Cerebellar cortex (tissue), 1 donor: ENCODE data around the gene FADS3.

Source experiments
- DNase-seq: peaks from one replicate; pipeline ENCODE4 v3.0.0-alpha.2; 2015; ENCODE audit warnings: low spot score

The FADS3 gene, protein sequence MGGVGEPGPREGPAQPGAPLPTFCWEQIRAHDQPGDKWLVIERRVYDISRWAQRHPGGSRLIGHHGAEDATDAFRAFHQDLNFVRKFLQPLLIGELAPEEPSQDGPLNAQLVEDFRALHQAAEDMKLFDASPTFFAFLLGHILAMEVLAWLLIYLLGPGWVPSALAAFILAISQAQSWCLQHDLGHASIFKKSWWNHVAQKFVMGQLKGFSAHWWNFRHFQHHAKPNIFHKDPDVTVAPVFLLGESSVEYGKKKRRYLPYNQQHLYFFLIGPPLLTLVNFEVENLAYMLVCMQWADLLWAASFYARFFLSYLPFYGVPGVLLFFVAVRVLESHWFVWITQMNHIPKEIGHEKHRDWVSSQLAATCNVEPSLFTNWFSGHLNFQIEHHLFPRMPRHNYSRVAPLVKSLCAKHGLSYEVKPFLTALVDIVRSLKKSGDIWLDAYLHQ

GRCh38 chr11:61891331-61892084 is at the start of gene FADS3:
Gene FADS3 (minus strand): TSS chr11:61891545. CDS start chr11:61891381, 164 bp downstream.
- peak; percentile 63 for DNase-seq

DNA sequence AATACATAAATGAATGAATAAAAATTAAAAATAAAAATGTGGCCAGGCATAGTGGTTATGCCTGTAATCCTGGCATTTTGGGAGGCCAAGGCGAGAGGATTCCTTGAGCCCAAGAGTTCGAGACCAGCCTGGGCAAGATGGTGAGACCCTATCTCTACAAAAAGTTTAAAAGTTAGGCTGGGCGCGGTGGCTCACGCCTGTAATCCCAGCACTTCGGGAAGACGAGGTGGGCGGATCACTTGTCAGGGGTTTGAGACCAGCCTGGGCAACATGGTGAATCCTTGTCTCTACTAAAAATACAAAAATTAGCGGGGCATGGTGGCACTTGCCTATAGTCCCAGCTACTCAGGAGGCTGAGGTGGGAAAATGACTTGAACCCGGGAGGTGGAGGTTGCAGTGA is 49.1 kb upstream of the FADS3 start:
- no peak for DNase-seq

DNA sequence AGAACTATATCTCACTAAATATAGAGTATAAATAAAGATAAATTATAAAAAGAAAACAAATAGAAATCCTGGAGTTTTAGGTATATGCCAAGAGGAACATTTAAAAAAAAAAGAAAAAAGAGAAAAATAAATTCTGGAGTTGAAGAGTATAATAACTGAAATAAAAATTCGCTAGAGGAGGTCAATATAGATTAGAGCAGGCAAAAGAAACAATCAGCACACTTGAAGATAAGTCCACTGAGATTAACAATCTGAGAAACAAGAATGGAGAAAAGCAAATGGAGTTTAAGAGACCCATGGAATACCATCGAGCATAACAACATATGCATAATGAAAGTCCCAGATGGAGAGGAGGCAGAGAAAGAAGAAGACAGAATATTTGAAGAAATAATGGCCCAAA is 44.5 kb upstream of the FADS3 start:
- DNase-seq, result no peak

DNA sequence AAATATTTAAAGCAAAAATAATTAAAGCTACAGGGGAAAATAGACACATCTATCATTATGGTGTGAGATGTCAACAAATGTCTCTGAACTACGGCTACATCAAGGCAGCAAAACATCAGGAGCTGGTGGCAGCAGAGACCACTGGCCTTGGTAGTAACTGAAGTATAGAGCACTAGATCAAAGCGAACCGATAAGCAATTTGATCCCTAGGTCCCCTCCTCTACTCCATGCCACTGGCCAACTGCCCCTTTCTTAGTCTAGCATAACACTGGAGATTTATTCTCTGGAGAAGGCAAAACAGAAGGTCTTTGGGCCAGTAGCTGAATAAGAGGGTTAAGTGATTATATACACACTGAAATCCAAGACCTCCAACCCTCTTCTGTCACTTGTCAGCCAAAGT is 39.6 kb upstream of the FADS3 start:
- no peak for DNase-seq

DNA sequence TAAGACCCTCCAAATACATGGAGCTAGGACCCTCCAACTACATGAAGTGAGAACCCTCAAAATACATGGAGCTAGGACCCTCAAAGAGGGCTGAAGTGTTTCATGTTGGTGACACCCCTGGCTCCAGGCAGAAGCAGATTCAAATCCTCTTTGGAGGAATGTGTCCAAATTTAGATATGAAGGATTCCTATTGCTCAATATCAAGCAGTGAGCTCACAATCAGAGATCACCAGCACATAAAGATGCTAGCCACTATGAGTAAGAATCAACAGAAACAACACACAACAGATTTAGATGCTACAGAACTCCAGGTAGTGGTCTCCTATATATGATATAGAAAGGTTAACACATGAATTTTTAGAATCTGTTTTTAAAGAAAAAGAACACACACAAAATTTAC is 37.3 kb upstream of the FADS3 start:
- no peak for DNase-seq

DNA sequence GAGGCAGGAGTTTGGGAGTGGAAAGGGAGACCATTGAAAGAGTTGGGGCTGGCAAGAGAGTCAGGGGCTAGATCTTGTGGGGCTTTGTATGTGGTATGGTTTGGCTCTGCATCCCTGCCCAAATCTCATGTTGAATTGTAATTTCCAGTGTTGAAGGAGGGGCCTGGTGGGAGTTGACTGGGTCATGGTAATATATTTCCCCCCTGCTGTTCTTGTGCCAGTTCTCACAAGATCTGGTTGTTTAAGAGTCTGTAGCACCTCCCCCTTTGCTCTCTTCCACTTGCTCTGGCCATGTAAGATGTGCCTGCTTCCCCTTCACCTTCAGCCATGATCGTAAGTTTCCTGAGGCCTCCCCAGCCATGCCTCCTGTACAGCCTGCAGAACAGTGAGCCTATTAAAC is 36.2 kb upstream of the FADS3 start:
- DNase-seq, result no peak

DNA sequence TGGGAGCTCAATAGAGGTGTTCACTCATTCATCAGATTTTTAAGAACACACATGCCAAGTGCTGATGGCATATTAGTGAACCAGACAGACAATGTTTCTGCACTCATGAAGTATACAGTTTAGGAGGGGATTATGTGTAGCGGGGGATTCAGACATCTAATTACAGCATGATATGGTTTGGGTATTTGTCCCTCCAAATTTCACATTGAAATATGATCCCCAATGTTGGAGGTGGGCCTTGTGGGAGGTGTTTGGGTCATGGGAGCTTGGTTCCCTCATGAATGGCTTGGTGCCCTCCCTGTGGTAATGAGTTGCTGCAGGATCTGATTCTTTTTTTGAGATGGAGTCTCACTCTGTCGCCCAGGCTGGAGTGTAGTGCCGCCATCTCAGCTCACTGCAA is 34.9 kb upstream of the FADS3 start:
- DNase-seq, result no peak

DNA sequence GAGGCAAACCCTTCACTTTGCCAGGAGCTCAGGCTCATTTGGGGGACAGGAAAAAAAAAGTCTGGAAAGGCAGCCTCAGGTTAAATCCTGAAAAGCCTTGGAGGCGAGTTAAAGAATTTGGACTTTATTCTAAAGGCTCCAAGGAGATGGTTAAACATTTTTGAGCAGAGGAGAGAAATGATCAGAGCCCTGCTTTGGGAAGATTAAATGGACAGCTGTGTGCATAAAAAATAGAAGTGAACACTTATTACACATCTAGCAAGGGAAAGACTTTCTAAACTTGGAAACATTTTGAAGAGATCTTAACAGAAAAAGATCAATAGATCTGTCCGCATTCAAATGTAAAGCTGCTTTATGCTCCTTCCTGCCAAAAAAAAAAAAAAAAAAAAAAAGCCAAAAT is 34.4 kb upstream of the FADS3 start:
- DNase-seq, result no peak

DNA sequence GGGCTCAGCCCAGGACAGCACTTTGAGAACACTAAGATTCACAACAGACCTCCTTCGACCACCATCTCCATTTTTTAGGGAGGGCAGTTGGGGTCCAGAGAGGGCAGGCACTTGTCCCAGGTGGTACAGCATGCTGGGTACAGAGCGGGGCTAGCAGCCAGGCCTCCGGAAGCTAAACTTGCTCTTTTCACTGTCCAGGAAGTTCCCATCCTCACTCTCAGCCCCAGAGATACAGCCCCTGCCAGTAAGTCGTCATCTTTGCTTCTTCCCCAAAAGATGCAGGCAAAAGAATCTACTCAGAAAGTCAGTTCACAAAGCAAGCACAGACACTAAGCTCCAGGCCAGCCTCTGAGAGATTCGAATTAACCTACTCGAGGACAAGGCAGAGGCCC is 32.7 kb upstream of the FADS3 start:
- no peak for DNase-seq

GRCh38 chr11:61923166-61924063 is 32.1 kb upstream of the FADS3 start:
- DNase-seq, result no peak

DNA sequence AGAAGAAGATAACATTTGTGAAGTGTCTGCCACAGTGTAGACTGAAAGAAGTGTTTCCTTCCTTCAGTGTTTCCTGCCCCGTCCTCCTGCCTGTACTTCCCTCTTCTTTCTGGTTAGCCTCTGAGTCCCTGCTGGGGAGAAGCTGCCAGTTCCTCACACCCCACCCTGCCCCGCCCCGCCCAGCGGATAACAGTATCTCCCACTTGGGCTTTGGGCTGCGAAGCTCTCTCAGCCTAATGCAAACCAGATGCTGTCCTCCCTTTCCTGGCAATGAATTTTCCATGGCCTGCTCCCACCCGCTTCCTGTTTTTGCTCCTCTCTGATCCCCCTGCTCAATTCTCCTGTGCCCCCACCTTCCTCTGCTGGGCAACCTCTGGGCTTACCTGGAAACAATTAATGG is 31.2 kb upstream of the FADS3 start:
- no peak for DNase-seq

- DNase-seq, result no peak
Observed at GRCh38 chr11:61921446-61921845, 30.1 kb upstream of the FADS3 start.

DNA sequence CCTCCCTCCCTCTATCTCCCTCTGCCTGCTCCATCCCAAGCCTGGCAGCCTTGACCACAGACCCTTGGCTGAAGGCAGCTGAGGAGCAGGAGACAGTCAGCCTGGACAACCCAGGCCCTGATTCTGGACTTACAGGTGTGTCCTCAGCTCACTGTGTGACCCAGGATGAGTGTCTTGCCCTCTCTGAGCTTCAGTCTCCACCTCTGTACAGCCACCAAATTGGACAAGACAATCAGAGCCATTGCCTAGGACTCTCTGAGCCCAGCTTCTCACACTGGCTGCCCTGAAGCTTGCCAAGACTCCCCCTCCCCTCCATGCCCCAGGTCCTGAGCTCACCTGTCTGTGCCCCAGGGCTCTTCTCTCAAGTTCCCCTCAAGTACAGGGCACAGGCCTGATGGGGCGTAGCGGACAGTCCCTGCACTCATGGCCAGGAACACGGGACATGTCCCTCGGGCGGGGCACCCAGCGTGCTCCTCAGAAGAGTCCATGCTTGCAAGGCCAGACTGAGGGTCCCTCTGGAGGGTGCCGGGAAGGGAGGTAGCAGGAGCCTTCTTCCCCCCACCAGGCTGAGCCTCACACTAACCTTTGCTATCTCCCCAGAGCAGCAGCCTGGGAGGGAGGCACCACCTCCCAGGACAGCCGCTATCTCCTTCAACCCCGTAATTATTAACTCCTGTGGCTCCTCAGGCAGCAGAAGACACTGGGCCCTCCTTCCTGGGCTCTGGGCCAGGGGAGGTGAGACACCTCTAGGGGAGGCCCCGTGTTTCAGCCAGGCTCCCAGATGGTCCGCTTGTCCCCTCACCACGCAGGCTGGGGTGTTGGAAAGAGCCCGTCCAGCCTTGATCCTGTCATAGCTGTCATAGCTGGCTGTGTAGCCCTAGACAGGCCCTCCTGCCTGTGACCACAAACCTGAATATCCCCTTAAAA is 28.6 kb upstream of the FADS3 start:
- no peak for DNase-seq

GRCh38 chr11:61918938-61919704 is 27.8 kb upstream of the FADS3 start:
- DNase-seq, result no peak

DNA sequence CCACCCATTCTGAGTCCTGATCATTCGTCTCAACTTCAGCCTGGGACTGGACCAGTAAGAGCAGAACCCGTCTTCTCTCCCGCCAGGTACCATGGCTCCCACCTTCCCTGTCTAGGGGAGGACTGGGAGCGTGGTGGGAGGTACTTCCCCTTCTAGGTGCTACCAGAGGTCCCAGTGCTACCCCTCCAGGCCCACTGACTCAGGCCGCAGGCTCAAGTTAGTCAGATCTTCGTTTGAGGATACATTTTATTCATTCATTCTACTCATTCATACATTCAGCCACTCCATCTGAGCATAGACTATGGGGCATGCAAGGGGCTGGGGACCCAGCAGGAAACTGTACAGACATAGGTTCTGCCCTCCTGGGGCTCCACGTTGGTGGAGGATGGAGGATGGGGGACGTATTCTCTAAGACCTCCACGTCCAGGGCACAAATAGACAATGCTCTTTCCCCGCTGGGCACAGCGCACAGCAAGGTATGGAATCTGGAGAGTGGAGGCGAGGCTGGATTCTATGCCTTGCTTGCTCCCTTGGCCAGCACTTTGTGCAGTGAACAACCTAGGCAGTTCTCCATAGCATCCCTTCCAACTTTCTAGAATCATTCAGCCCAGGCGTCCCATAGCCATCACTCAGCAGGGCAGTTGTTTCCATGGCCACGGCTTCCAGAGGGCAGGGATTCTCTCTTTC is 27.0 kb upstream of the FADS3 start:
- DNase-seq, result no peak

- DNase-seq, result no peak
Observed at GRCh38 chr11:61917334-61918109, 26.2 kb upstream of the FADS3 start, which contains the start of gene RAB3IL1. Gene RAB3IL1 (minus strand): TSS chr11:61917566. CDS start chr11:61917367, 199 bp downstream.

DNA sequence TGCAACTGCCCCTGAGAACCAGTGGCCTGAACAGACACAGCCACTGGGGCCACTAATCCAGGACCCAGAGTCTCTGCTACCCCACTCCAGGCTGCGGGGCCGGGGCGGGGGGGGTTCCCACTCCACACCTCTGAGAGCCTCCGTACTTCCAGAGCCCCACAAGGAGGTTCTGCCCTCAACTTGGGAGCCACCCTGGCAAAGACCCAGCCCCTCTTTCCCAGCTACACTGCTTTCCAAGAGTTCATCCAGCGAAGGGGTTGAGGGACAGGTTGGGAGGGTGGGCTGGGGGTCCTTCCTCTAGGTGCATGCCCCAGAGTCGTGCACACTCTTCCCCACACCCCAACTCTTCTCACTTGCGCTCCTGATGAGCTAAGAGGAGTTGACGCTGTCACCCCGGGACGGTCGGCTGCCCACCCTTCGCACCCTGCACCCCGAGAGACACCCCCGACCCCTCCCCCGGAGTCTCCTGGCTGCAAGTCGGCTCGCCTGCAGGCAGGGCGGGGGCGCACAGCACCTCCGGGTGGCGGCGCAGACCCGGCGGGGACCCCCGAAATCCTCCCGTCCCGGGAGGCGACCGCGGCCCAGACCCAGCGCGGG is 25.5 kb upstream of the FADS3 start:
- no peak for DNase-seq

DNA sequence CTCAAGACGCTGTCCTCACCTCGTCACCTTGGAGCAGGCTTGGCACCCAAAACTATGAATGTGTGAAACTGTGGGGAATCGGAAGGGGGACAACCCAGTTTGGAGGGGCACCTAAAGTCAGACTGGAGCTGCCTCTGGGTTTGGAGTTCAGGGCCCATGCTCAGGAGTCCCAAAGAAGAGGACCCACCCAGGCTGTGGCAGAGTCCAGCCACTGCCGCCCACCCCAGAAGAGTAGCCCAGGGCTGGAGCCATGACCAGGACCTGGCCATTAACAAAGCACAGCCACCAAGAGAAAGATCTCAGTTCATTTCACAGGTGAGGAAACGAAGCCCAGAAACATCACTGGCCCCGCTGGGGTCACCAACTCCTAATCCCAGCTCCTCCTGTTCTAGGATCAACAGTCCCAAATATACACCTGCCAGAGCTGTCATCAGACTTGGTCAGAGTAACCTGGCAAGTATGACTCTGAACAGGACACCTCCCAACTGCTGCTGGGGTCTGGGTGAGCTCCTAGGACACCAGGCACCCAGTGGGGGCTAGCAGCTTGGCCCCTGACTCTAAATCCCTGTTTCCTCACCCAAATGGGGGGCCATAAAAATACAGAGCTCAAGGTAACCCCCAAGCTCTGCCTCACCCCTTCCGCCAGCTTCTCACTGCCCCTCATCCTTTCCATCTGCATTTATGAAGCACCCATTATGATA is 23.3 kb upstream of the FADS3 start:
- DNase-seq, result no peak
